ENCODE results near the gene IGSF11. TPM values are rescaled to one million over a fixed set of nuclear protein-coding genes. Genes with fewer than 3 reads are reported as not detected.
"Not testable (repeated sequence)": the region's sequence is repeated elsewhere in the genome, so short reads cannot be mapped to it uniquely, and the experiment has no call there.

IGSF11 gene
- total RNA-seq, 1 donor from 2014 or later, result 1.1 TPM

DNA sequence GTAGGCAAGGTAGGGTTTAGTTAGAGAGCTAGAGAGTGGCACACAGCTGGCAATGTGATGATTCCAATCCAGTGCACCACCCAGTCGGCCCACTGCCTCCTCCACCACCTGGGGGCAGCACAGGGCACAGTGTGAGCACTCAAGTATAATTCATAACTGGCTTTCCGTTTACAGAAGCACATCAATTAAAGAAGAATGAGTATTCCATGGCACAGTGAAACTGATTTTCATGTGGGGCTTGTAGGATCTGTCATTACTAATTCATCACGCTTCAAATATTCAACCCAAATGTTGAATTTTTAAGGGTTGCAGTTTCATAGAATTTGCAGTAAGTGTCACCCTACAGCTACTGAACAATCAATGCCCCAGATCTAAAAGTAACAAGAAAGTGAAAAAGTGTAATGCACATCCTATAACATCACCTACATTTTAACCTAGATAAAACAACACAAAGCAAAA is 149.9 kb downstream of the IGSF11 start:
- Histone ChIP-seq H3K27me3 (ENCODE audit: control insufficient read depth, insufficient read depth, low read length) (no peaks in the 10 kb centered on the region), H3K4me3 (ENCODE audit: low read depth, low read length) (no peak overlapping the region), H3K36me3 (ENCODE audit: control insufficient read depth, insufficient read depth, low read length) (no peaks in the 10 kb centered on the region)
- FAIRE-seq (no peak), DNase-seq (ENCODE audit: low read depth) (peak; percentile 44)
- TF ChIP-seq, protein P1, sequence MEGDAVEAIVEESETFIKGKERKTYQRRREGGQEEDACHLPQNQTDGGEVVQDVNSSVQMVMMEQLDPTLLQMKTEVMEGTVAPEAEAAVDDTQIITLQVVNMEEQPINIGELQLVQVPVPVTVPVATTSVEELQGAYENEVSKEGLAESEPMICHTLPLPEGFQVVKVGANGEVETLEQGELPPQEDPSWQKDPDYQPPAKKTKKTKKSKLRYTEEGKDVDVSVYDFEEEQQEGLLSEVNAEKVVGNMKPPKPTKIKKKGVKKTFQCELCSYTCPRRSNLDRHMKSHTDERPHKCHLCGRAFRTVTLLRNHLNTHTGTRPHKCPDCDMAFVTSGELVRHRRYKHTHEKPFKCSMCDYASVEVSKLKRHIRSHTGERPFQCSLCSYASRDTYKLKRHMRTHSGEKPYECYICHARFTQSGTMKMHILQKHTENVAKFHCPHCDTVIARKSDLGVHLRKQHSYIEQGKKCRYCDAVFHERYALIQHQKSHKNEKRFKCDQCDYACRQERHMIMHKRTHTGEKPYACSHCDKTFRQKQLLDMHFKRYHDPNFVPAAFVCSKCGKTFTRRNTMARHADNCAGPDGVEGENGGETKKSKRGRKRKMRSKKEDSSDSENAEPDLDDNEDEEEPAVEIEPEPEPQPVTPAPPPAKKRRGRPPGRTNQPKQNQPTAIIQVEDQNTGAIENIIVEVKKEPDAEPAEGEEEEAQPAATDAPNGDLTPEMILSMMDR (IDR thresholded peaks at IDR 0.05; ENCODE audit: insufficient read depth, low read length, severe bottlenecking), result peak; percentile 92

DNA sequence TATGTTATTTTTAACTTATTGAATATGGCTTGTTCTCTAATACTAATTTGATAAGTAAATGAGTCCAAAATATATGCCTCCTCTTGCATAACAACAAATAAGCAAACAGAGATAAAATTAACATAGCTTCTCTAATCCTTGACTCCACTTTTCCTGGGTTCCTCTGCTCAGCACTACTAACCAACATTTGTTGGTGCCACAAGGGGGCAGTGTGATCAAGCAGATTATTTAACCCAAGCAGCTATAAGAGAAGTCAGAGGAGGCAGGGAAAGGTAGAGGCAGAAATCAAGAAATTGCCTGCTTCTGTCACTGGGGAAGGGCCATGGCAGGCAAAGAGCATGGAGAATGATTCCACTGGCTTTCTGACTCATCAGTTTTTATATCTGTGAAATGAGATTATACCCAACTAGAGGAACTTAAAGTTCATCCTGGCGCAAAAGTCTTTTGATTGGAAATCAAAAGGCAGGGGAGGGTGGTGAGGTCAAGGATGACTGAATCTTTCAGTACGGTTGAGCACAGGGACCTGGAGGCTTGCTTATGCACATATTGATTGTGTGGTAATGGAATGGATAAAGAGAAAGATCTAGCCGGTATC is 152.2 kb downstream of the IGSF11 start:
- DNase-seq (ENCODE audit: low read depth) (peak; percentile 54), FAIRE-seq (peak; percentile 64)
- no peaks in the 10 kb centered on the region for H3K36me3 ChIP-seq (ENCODE audit: control insufficient read depth, insufficient read depth, low read length)
- TF ChIP-seq, protein P1 (IDR thresholded peaks at IDR 0.05; ENCODE audit: insufficient read depth, low read length, severe bottlenecking), result peak; percentile 68
- H3K27me3 ChIP-seq (ENCODE audit: control insufficient read depth, insufficient read depth, low read length), result no peaks in the 10 kb centered on the region
- H3K4me3 ChIP-seq (ENCODE audit: low read depth, low read length), result no peak overlapping the region

DNA sequence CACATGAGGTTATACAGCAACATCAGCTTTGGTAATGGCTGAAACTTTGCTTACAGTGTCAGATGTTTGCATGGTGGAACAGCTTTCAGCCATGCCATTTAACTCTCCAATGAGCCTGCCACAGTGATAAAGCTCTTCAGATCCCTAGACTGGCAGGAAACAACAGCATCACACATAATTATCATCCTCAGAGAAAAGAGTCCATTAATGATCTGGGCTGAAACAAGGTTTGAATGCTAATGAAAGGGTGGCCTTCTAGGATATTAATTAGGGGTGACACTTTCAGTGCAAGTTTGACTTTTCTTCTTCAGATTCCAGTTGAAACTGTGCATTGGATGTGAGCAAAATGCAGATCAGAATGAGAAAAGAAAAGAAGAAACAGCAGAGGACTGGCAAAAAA is 166.6 kb downstream of the IGSF11 start:
- FAIRE-seq, result no peak
- H3K4me3 ChIP-seq (ENCODE audit: low read depth, low read length), result no peak overlapping the region
- TF ChIP-seq, protein P1 (IDR thresholded peaks at IDR 0.05; ENCODE audit: insufficient read depth, low read length, severe bottlenecking), result no peak
- DNase-seq (ENCODE audit: low read depth), result no peak
- H3K27me3 ChIP-seq (ENCODE audit: control insufficient read depth, insufficient read depth, low read length), result no peaks in the 10 kb centered on the region
- H3K36me3 ChIP-seq (ENCODE audit: control insufficient read depth, insufficient read depth, low read length), result no peaks in the 10 kb centered on the region

DNA sequence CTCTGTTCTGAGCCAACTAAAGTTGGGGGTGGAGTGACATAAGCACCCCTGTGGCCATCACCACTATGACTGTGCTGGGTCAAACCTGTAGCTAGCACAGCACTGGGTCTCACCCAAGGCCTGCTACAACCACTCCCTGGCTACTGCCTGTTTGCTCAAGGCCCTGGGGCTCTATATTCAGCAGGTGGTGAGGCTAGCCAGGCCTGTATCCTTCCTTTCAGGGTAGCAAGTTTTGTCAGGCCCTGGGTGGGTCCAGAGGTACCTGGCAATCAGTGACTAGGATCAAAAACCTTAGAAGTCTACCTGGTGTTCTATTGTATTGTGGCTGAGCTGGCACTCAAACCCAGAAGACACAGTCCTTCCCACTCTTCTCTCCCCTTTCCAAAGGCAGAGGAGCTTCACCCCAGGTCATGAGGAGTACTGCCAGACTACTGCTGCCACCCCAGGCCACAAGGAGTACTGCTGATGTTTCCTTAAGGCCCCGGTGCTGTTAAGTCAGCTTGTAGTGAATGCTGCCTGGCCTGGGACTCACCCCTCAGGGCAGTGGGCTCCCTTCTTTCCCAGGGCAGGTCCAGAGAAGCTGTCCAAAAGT is 170.8 kb downstream of the IGSF11 start:
- Histone ChIP-seq H3K27me3 (ENCODE audit: control insufficient read depth, insufficient read depth, low read length) (no peaks in the 10 kb centered on the region), H3K4me3 (ENCODE audit: low read depth, low read length) (no peak overlapping the region), H3K36me3 (ENCODE audit: control insufficient read depth, insufficient read depth, low read length) (no peaks in the 10 kb centered on the region)
- FAIRE-seq (no peak), DNase-seq (ENCODE audit: low read depth) (peak; percentile 34)
- TF ChIP-seq, protein P1 (IDR thresholded peaks at IDR 0.05; ENCODE audit: insufficient read depth, low read length, severe bottlenecking), result peak; percentile 42

DNA sequence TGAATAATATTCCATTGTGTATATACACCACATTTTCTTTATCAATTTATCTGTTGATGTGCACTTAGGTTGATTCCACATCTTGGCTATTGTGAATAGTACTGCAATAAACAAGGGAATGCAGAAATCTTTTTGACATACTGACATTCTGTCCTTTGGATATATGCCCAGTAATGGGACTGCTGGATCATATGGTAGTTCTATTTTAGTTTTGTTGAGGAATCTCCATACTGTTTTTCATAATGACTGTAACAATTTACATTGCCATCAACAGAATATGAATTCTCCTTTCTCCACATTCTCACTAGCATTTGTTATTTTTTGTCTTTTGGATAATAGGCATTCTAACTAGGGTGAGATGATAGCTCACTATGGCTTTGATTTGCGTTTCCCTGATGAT is 174.7 kb downstream of the IGSF11 start:
- no peak for FAIRE-seq
- no peak for DNase-seq (ENCODE audit: low read depth)

DNA sequence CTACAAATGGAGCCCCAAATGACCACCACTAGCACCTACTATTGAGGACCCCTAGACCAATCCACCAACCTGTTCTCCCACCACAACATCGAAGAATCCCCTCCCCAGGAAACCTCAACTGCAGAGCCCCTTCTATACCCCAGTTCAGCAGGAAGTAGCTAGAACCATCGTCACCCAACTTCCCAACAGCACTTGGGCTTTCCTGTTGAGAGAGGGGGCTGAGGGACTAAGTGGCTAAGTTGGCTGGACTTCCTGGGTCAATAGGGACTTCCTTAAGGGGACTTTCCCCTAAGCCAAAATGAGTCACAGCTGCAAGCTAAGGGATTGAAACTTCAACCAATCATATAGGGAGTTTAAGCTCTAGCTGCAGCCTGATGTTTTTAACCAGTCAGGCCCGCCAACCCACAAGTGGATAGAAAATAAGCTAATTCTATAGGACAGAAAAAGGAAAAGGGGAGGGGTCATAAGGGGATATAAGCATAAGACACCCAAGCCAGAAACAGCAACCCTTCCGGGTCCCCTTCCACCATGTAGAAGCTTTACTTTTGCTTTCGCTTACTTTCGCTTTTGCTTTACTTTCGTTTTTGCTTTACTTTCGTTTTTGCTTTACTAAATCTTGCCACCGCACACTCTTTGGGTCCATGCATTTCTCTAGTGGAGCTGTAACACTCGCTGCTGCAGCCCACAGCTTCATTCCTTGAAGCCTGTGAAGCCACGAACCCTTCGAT is 183.0 kb downstream of the IGSF11 start:
- not testable (repeated sequence) for H3K36me3 ChIP-seq (ENCODE audit: control insufficient read depth, insufficient read depth, low read length); FAIRE-seq; H3K27me3 ChIP-seq (ENCODE audit: control insufficient read depth, insufficient read depth, low read length); H3K4me3 ChIP-seq (ENCODE audit: low read depth, low read length); DNase-seq (ENCODE audit: low read depth)

More for the DNA sequence above, 174.7 kb downstream of the IGSF11 start:
- no peaks in the 10 kb centered on the region for H3K36me3 ChIP-seq (ENCODE audit: control insufficient read depth, insufficient read depth, low read length)
- H3K27me3 ChIP-seq (ENCODE audit: control insufficient read depth, insufficient read depth, low read length), result no peaks in the 10 kb centered on the region
- H3K4me3 ChIP-seq (ENCODE audit: low read depth, low read length), result no peak overlapping the region
- TF ChIP-seq, protein P1 (IDR thresholded peaks at IDR 0.05; ENCODE audit: insufficient read depth, low read length, severe bottlenecking), result no peak

All from bronchial epithelial cell (primary cell).